GM13977 (cell line): ENCODE results near the gene SPEG.

Experiments used
- DNase-seq: peaks from one replicate; pipeline ENCODE4 v3.0.0; 2012; ENCODE audit warnings: low spot score
- CTCF ChIP-seq: IDR thresholded peaks from 2 replicates; pipeline ENCODE4 v1.5.1; 2012; ENCODE audit warnings: mild to moderate bottlenecking, control low read depth; ENCODE audit not compliant: insufficient read depth; ENCODE audit errors: extremely low read depth, missing control alignments
- in situ Hi-C: fragments of 300-500 bp; cut with MboI; formaldehyde crosslinking; loops from one replicate; pipeline ENCODE4 v1.12.0; 2022; ENCODE audit warnings: low sequenced_read_pairs, low pct_unique_long_range_greater_than_20kb, mixed read lengths, inconsistent platforms; ENCODE audit not compliant: unreplicated experiment

Gene SPEG

GRCh38 chr2:219536967-219537366, 102.3 kb downstream of the SPEG start:
- in situ Hi-C loops = loop anchor here (10.0 kb wide), 1 partner anchor 132 kb away; no protein-coding TSS in a partner anchor
- TF ChIP-seq CTCF = no peak
- no peak for DNase-seq

- TF ChIP-seq CTCF = no peak
- in situ Hi-C loops = loop anchor here (10.0 kb wide), 1 partner anchor 133 kb away; no protein-coding TSS in a partner anchor
- DNase-seq = no peak
These were observed 103.2 kb downstream of the SPEG start for GRCh38 chr2:219537657-219538488.

GRCh38 chr2:219538504-219538951, 103.9 kb downstream of the SPEG start:
- DNase-seq = no peak
- TF ChIP-seq CTCF = no peak
- in situ Hi-C loops = loop anchor here (10.0 kb wide), 1 partner anchor 134 kb away; no protein-coding TSS in a partner anchor

- in situ Hi-C loops = loop anchor here (10.0 kb wide), 1 partner anchor 134 kb away; no protein-coding TSS in a partner anchor
- no peak for TF ChIP-seq CTCF
These were observed 104.5 kb downstream of the SPEG start for GRCh38 chr2:219538956-219539788.

GRCh38 chr2:219539926-219540678, 105.5 kb downstream of the SPEG start:
- DNase-seq = no peak
- in situ Hi-C loops = loop anchor here (10.0 kb wide), 1 partner anchor 135 kb away; no protein-coding TSS in a partner anchor
- TF ChIP-seq CTCF = no peak

More at GRCh38 chr2:219538956-219539788, 104.5 kb downstream of the SPEG start:
- no peak for DNase-seq
